Common myeloid progenitor, CD34-positive (primary cell): ENCODE measurements around the gene POLE4.

Experiments used
- CTCF ChIA-PET: fragments of 350-600 bp; sonication (Branson Sonifier 250); formaldehyde crosslinking; loops from one replicate; lab custom pipeline; 2021; ENCODE audit warnings: antibody characterized with exemption; lab: Charles Lee
- POLR2A ChIA-PET: fragments of 350-600 bp; sonication (Branson Sonifier 250); formaldehyde crosslinking; loops from one replicate; lab custom pipeline; 2021; ENCODE audit warnings: antibody characterized with exemption; lab: Charles Lee
- DNase-seq, 3 donors: peaks; one replicate each; pipeline versions ENCODE4 v3.0.0 to v3.0.0-alpha.2; 2013
- H3K27ac ChIP-seq, 2 experiments: 1 replicate in 1 of 2; 2 replicates in 1 of 2; pipeline ENCODE4 v1.7.0; 2013; ENCODE audit warnings: inconsistent platforms in 2 of 2, low read length in 2 of 2, mild to moderate bottlenecking in 2 of 2, low read depth in 1 of 2, moderate library complexity in 1 of 2; ENCODE audit not compliant: severe bottlenecking in 2 of 2, insufficient read depth in 1 of 2, poor library complexity in 1 of 2
- H3K27me3 ChIP-seq, 5 experiments: replicated peaks in 2 of 5; 1 replicate in 3 of 5; 2 replicates in 2 of 5; pipeline versions ENCODE4 v1.6.1 to v1.7.0; 2013; ENCODE audit warnings: low read length in 4 of 5, mild to moderate bottlenecking in 2 of 5, moderate library complexity in 2 of 5, inconsistent platforms in 1 of 5; ENCODE audit not compliant: insufficient read depth in 5 of 5, control insufficient read depth in 4 of 5
- H3K36me3 ChIP-seq, 4 experiments: 1 replicate in 2 of 4; 2 replicates in 2 of 4; pipeline versions ENCODE4 v1.6.1 to v1.7.0; 2013; ENCODE audit warnings: low read length in 3 of 4, control low read depth in 1 of 4, mild to moderate bottlenecking in 1 of 4; ENCODE audit not compliant: control insufficient read depth in 4 of 4, insufficient read depth in 4 of 4
- H3K4me1 ChIP-seq, 4 experiments: 1 replicate in 3 of 4; 2 replicates in 1 of 4; pipeline versions ENCODE4 v1.6.1 to v1.7.1; 2013; ENCODE audit warnings: low read length in 3 of 4, mild to moderate bottlenecking in 3 of 4, control low read depth in 1 of 4, inconsistent platforms in 1 of 4, moderate library complexity in 1 of 4; ENCODE audit not compliant: control insufficient read depth in 4 of 4, insufficient read depth in 4 of 4; ENCODE audit errors: control extremely low read depth in 1 of 4
- H3K4me3 ChIP-seq, 7 experiments: 1 replicate in 4 of 7; 2 replicates in 3 of 7; pipeline versions ENCODE4 v1.5.1 to v1.7.0; 2013; ENCODE audit warnings: mild to moderate bottlenecking in 7 of 7, low read length in 6 of 7, moderate library complexity in 6 of 7, inconsistent platforms in 2 of 7, low read depth in 2 of 7, control low read depth in 1 of 7; ENCODE audit not compliant: insufficient read depth in 4 of 7, control insufficient read depth in 1 of 7; ENCODE audit errors: extremely low read depth in 1 of 7
- H3K9me3 ChIP-seq, 5 experiments: 1 replicate in 4 of 5; 2 replicates in 1 of 5; pipeline versions ENCODE4 v1.6.1 to v1.7.1; 2013; ENCODE audit warnings: low read length in 4 of 5, mild to moderate bottlenecking in 2 of 5, inconsistent platforms in 1 of 5, low read depth in 1 of 5, moderate library complexity in 1 of 5; ENCODE audit not compliant: control insufficient read depth in 4 of 5, insufficient read depth in 2 of 5; ENCODE audit errors: control extremely low read depth in 1 of 5
- whole genome bisulfite sequencing: methylation state at CpG from one replicate; pipeline ENCODE4 v1.1.5; 2013; ENCODE audit not compliant: insufficient coverage; 5-methylcytosine and 5-hydroxymethylcytosine counted together

The POLE4 gene

DNA sequence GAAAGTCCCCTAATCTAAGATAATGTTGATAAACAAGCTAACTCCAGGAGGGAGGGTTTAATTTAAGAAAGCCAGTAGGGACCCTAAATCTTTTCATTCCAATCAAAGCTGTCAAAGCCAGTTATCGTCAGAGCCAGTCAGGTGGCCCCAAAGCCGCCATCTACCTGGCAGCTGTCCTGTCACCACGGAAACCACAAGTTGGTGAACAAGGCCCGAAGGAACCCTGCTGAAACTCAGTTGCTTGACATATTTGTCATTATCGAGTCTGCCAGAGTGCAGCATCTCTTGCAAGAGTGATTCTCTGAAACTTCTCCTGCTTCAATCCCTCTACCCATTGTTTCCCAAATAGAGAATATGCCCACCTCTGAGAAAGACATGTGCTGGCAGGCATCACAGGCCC, 30.8 kb upstream of the POLE4 start:
- H3K4me1 ChIP-seq, result peaks cover 0 to 10% (median 7%) of the 10 kb centered on the region in 4 experiments
- CTCF ChIA-PET, result interaction anchor here (1.0 kb wide), 1 partner anchor 11 kb away, joined by 3 read pairs; no protein-coding TSS in a partner anchor
- H3K9me3 ChIP-seq, result peaks cover 0 to 7% (median 0%) of the 10 kb centered on the region in 5 experiments
- POLR2A ChIA-PET, result no interaction called here
- WGBS, result 74% methylated on average over 4 of the region's 5 CpGs
- no peak overlapping the region for H3K27ac ChIP-seq
- DNase-seq, result no peak
- no peak overlapping the region for H3K4me3 ChIP-seq
- H3K36me3 ChIP-seq, result peaks cover 0 to 13% (median 0%) of the 10 kb centered on the region in 4 experiments
- no peaks in the 10 kb centered on the region for H3K27me3 ChIP-seq

DNA sequence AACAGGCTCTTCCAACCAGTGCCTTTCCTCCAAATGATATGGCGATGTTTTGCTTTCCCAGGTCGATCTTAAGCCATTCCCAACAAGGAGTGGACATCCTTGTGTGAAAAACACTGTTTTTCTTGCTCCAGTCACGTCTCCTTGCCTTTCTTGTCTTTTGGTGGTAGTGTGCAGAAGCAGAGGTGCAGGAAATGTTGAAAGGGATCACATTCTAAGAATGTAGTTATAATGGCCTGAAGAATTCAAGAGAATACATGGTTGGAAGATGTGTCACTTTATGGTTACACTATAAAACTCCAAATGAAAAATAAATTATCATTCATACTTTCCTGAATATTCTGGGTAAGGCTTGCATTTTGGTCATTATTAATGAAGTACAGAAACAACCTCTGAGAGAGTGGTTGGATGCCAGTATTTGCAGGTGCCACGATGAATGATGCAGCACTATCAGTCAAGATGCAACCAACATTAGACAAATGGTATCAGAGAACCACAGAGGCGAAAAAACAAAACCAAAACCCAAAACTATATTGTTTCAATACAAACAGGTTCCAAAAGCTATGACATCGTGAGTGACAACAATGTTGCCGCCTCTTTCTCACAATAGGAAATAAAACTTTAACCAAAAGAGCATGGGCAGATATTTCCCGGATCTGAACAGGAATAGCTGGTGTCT, 27.5 kb upstream of the POLE4 start:
- Histone ChIP-seq H3K36me3 (peaks cover 0 to 16% (median 0%) of the 10 kb centered on the region in 4 experiments), H3K9me3 (peaks cover 0 to 7% (median 0%) of the 10 kb centered on the region in 5 experiments), H3K27ac (no peak overlapping the region), H3K4me1 (no peaks in the 10 kb centered on the region), H3K4me3 (no peak overlapping the region), H3K27me3 (no peaks in the 10 kb centered on the region)
- WGBS, result 96% methylated on average over 6 of the region's 8 CpGs
- no peak for DNase-seq
- CTCF ChIA-PET, result no interaction called here
- POLR2A ChIA-PET, result no interaction called here

DNA sequence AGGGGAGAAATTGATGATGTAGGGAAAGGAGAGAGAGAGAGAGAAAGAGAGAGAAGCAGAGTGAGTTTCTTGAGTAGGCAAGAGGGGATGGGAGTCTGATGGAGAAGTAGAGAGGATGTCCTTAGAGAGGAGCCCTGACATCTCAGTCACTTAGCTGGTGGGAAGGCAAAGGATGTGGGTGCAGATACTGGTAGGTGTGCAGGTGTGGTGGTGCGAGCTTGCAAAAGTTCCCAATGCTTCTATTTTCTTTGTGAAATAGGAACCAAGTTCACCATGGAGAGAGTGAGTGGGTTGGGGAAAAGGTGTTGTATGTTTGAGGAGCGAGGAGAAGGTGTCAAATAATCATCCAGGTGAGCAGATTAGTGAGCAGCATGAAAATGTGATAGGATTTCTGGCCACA, 26.5 kb upstream of the POLE4 start:
- no peaks in the 10 kb centered on the region for H3K27me3 ChIP-seq
- peaks cover 0 to 16% (median 0%) of the 10 kb centered on the region in 4 experiments for H3K36me3 ChIP-seq
- no peak overlapping the region for H3K27ac ChIP-seq
- H3K4me1 ChIP-seq, result no peaks in the 10 kb centered on the region
- H3K4me3 ChIP-seq, result no peak overlapping the region
- H3K9me3 ChIP-seq, result peaks cover 0 to 7% (median 0%) of the 10 kb centered on the region in 5 experiments
- ChIA-PET POLR2A (interaction anchor here (0.7 kb wide), 1 partner anchor 1828 kb away, joined by 3 read pairs; no protein-coding TSS in a partner anchor), CTCF (no interaction called here)
- 50% methylated on average over 2 of the region's 2 CpGs for WGBS
- DNase-seq, result no peak

DNA sequence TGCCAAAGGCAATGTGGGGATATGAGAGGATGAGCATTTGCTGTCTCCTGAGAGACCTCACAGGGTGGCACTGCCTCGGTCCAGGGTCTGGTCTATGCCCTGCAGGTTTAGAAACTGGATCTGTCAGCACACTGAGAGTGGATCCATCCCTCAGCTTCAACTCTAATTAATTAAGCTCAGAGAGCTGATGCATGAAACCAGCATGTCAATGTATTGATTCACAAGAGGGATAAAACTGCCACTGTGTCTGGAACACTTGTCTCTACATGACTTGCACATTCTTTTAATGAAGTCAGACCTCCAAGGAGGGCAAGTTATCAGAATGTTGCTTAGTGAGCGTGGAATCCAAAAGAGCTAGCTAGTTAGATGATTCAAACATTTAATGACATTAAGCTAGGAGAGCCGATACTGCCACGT, 22.5 kb upstream of the POLE4 start:
- Histone ChIP-seq H3K4me3 (no peak overlapping the region), H3K27ac (no peak overlapping the region), H3K27me3 (no peaks in the 10 kb centered on the region), H3K4me1 (no peaks in the 10 kb centered on the region), H3K36me3 (peaks cover 0 to 3% (median 0%) of the 10 kb centered on the region in 4 experiments), H3K9me3 (peaks cover 0 to 2% (median 0%) of the 10 kb centered on the region in 5 experiments)
- ChIA-PET POLR2A (no interaction called here), CTCF (interaction anchor here (1.2 kb wide), 1 partner anchor 17 kb away, joined by 4 read pairs; no protein-coding TSS in a partner anchor)
- WGBS, result 97% methylated on average over 4 of the region's 4 CpGs
- no peak for DNase-seq

DNA sequence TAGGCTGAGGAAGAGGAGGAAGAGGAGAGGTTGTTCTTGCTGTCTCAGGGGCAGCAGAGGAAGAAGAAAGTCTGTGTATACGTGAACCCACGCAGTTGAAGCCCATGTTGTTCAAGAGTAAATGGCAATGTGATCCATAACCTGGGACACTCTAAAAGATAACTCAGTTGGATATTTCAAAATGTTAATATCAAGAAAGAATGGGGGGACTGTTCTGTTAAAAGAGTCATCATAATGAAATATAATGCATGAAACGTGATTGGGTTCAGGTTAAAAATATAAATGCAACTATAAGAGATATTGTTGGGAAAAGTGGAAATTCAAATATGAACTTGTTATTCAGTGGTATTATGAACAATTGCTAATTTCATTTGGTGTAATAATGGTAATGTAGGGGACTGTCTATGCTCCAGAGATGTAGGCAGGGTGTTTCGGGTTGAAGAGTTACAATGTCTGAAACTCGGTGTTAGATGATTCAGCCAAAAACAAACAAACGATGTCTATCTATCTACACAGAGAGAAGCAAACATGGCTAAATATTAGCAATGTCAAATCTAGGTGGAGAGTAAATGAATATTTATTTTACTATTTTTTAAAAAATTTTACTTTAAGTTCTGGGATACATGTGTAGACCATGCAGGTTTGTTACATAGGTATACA, 21.1 kb upstream of the POLE4 start:
- Histone ChIP-seq H3K27ac (no peak overlapping the region), H3K36me3 (peaks cover 0 to 3% (median 0%) of the 10 kb centered on the region in 4 experiments), H3K4me1 (no peaks in the 10 kb centered on the region), H3K27me3 (no peaks in the 10 kb centered on the region), H3K9me3 (peaks cover 0 to 1% (median 0%) of the 10 kb centered on the region in 5 experiments), H3K4me3 (no peak overlapping the region)
- ChIA-PET CTCF (no interaction called here), POLR2A (no interaction called here)
- no peak for DNase-seq
- 100% methylated on average over 3 of the region's 6 CpGs for WGBS

DNA sequence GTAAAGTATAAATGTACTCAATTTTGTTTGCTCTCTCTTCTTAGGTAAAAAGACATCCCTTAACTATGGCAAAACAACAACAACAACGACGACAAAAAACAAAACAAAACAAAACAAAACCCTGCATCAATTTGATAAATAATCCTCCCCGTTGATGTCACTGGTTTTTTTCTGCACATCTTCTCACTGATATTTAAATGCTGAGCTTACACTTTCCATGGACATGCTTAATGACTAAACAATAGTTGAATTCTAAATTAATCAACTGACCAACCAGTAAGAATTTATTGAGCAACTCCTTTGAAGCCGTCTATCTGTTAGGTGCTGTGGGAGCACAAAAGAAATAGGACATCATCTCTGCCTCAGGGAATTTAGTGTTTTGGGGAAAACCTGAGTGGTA, 20.2 kb upstream of the POLE4 start:
- CTCF ChIA-PET, result no interaction called here
- no peaks in the 10 kb centered on the region for H3K9me3 ChIP-seq
- no peak for DNase-seq
- peaks cover 0 to 1% (median 0%) of the 10 kb centered on the region in 4 experiments for H3K36me3 ChIP-seq
- no peak overlapping the region for H3K4me3 ChIP-seq
- H3K4me1 ChIP-seq, result no peaks in the 10 kb centered on the region
- H3K27ac ChIP-seq, result no peak overlapping the region
- POLR2A ChIA-PET, result no interaction called here
- no peaks in the 10 kb centered on the region for H3K27me3 ChIP-seq
- 90% methylated on average over 4 of the region's 4 CpGs for WGBS
